Loucy (cell line): ENCODE results near the gene BZW2.

Experiments used
- H2AFZ ChIP-seq: fragments of 200-600 bp; sonication (generic); 2 replicates; pipeline ENCODE4 v1.6.0; 2016; ENCODE audit warnings: antibody characterized with exemption, mild to moderate bottlenecking, low read length, moderate library complexity
- H3F3A ChIP-seq: fragments of 200-600 bp; 2 replicates; pipeline ENCODE4 v1.6.0; 2016; ENCODE audit warnings: antibody characterized with exemption, low read depth, mild to moderate bottlenecking
- H3K27me3 ChIP-seq: fragments of 200-600 bp; sonication (generic); 2 replicates; pipeline ENCODE4 v1.6.1; 2014; ENCODE audit warnings: low read length, mild to moderate bottlenecking; ENCODE audit not compliant: insufficient read depth, poor library complexity, severe bottlenecking
- H3K36me3 ChIP-seq: fragments of 200-600 bp; sonication (generic); 2 replicates; pipeline ENCODE4 v1.6.1; 2016; ENCODE audit warnings: low read length; ENCODE audit not compliant: insufficient read depth
- H3K4me1 ChIP-seq: fragments of 200-600 bp; sonication (generic); 2 replicates; pipeline ENCODE4 v1.5.1; 2014; ENCODE audit warnings: low read length, mild to moderate bottlenecking; ENCODE audit not compliant: insufficient read depth, poor library complexity, severe bottlenecking
- H3K4me2 ChIP-seq: fragments of 200-600 bp; sonication (generic); 2 replicates; pipeline ENCODE4 v1.6.0; 2014; ENCODE audit warnings: antibody characterized with exemption, low read length, low read depth, mild to moderate bottlenecking; ENCODE audit not compliant: poor library complexity, severe bottlenecking
- H3K4me3 ChIP-seq: fragments of 200-600 bp; sonication (generic); 2 replicates; pipeline ENCODE4 v1.5.1; 2014; ENCODE audit warnings: low read length, mild to moderate bottlenecking, mixed read lengths; ENCODE audit not compliant: poor library complexity, severe bottlenecking
- H3K79me2 ChIP-seq: fragments of 200-600 bp; sonication (generic); 2 replicates; pipeline ENCODE4 v1.6.1; 2014; ENCODE audit warnings: low read length; ENCODE audit not compliant: insufficient read depth
- H3K9ac ChIP-seq: fragments of 200-600 bp; sonication (generic); 2 replicates; pipeline ENCODE4 v1.6.0; 2014; ENCODE audit warnings: mild to moderate bottlenecking, low read depth, low read length, moderate library complexity; ENCODE audit not compliant: poor library complexity, severe bottlenecking
- H3K9me2 ChIP-seq: fragments of 200-600 bp; sonication (generic); replicated peaks from 2 replicates; pipeline ENCODE4 v1.6.1; 2016; ENCODE audit warnings: low read depth, low read length, mixed read lengths
- H3K9me3 ChIP-seq: fragments of 200-600 bp; sonication (generic); 2 replicates; pipeline ENCODE4 v1.6.1; 2014; ENCODE audit warnings: mild to moderate bottlenecking, antibody characterized with exemption, low read length, low read depth; ENCODE audit not compliant: insufficient read depth
- H4K20me1 ChIP-seq: fragments of 200-600 bp; sonication (generic); 2 replicates; pipeline ENCODE4 v1.6.0; 2014; ENCODE audit warnings: antibody characterized with exemption, low read length, mild to moderate bottlenecking; ENCODE audit not compliant: insufficient read depth, poor library complexity, severe bottlenecking
- CTCF ChIP-seq: fragments of 200-600 bp; sonication (generic); conservative IDR thresholded peaks from 2 replicates; pipeline ENCODE4 v1.5.1; 2014; ENCODE audit warnings: mild to moderate bottlenecking, antibody characterized with exemption, low read length
- EZH2phosphoT487 ChIP-seq: fragments of 200-600 bp; IDR thresholded peaks from 2 replicates; pipeline ENCODE4 v1.6.1; 2018; ENCODE audit warnings: antibody characterized with exemption, mild to moderate bottlenecking, moderate library complexity, borderline replicate concordance

Gene BZW2

GRCh38 chr7:16702441-16702840 is 56.5 kb downstream of the BZW2 start:
- no peak overlapping the region for H2AFZ ChIP-seq
- no peaks in the 10 kb centered on the region for H3K9me3 ChIP-seq
- peaks cover 80% of the 10 kb centered on the region; the same call in 1 of the 2 replicates for H3K36me3 ChIP-seq
- H3K4me1 ChIP-seq = no peaks in the 10 kb centered on the region
- no peak overlapping the region for H3K4me3 ChIP-seq
- no peaks in the 10 kb centered on the region for H3K79me2 ChIP-seq
- no peaks in the 10 kb centered on the region for H3K9me2 ChIP-seq
- H3F3A ChIP-seq = no peaks in the 10 kb centered on the region
- H3K27me3 ChIP-seq = no peaks in the 10 kb centered on the region
- H3K9ac ChIP-seq = no peak overlapping the region
- TF ChIP-seq CTCF (peak; percentile 37), EZH2phosphoT487 (no peak)
- no peak overlapping the region for H3K4me2 ChIP-seq
- H4K20me1 ChIP-seq = no peaks in the 10 kb centered on the region

- no peak overlapping the region for H2AFZ ChIP-seq
- H3K36me3 ChIP-seq = peaks cover 39% of the 10 kb centered on the region; the same call in 1 of the 2 replicates
These were observed 62.5 kb downstream of the BZW2 start for GRCh38 chr7:16708511-16708910.

GRCh38 chr7:16708980-16709379 is 63.0 kb downstream of the BZW2 start:
- TF ChIP-seq CTCF = no peak
- no peak for TF ChIP-seq EZH2phosphoT487
- no peak overlapping the region for H3K9ac ChIP-seq
- H3K27me3 ChIP-seq = no peaks in the 10 kb centered on the region
- 0 out of 2 replicates have a peak, but pooled peaks cover 4% of the 10 kb centered on the region for H3F3A ChIP-seq
- no peaks in the 10 kb centered on the region for H3K9me3 ChIP-seq
- H3K36me3 ChIP-seq = peaks cover 34% of the 10 kb centered on the region; the same call in 1 of the 2 replicates
- H3K9me2 ChIP-seq = no peaks in the 10 kb centered on the region
- no peaks in the 10 kb centered on the region for H4K20me1 ChIP-seq
- H2AFZ ChIP-seq = no peak overlapping the region
- peaks cover 4% of the 10 kb centered on the region for H3K4me1 ChIP-seq
- H3K4me2 ChIP-seq = no peak overlapping the region
- H3K79me2 ChIP-seq = no peaks in the 10 kb centered on the region
- H3K4me3 ChIP-seq = no peak overlapping the region

More at GRCh38 chr7:16708511-16708910, 62.5 kb downstream of the BZW2 start:
- H3K9me3 ChIP-seq = no peaks in the 10 kb centered on the region
- no peaks in the 10 kb centered on the region for H3K79me2 ChIP-seq
- no peaks in the 10 kb centered on the region for H3K9me2 ChIP-seq
- no peak overlapping the region for H3K4me2 ChIP-seq
- TF ChIP-seq EZH2phosphoT487 (no peak), CTCF (no peak)
- peaks cover 4% of the 10 kb centered on the region for H3K4me1 ChIP-seq
- H4K20me1 ChIP-seq = no peaks in the 10 kb centered on the region
- H3K9ac ChIP-seq = no peak overlapping the region
- H3F3A ChIP-seq = 0 out of 2 replicates have a peak, but pooled peaks cover 4% of the 10 kb centered on the region
- H3K4me3 ChIP-seq = no peak overlapping the region
- H3K27me3 ChIP-seq = no peaks in the 10 kb centered on the region
